A204.1 (cell line): ENCODE measurements around the gene SEMA4B.
"Not testable (repeated sequence)": the region's sequence is repeated elsewhere in the genome, so short reads cannot be mapped to it uniquely, and the experiment has no call there.

Experiments
- FAIRE-seq: peaks from 2 replicates; lab custom pipeline; 2012; peaks lifted over from hg19 to GRCh38; lab: Jason Lieb, UNC

The SEMA4B gene

DNA sequence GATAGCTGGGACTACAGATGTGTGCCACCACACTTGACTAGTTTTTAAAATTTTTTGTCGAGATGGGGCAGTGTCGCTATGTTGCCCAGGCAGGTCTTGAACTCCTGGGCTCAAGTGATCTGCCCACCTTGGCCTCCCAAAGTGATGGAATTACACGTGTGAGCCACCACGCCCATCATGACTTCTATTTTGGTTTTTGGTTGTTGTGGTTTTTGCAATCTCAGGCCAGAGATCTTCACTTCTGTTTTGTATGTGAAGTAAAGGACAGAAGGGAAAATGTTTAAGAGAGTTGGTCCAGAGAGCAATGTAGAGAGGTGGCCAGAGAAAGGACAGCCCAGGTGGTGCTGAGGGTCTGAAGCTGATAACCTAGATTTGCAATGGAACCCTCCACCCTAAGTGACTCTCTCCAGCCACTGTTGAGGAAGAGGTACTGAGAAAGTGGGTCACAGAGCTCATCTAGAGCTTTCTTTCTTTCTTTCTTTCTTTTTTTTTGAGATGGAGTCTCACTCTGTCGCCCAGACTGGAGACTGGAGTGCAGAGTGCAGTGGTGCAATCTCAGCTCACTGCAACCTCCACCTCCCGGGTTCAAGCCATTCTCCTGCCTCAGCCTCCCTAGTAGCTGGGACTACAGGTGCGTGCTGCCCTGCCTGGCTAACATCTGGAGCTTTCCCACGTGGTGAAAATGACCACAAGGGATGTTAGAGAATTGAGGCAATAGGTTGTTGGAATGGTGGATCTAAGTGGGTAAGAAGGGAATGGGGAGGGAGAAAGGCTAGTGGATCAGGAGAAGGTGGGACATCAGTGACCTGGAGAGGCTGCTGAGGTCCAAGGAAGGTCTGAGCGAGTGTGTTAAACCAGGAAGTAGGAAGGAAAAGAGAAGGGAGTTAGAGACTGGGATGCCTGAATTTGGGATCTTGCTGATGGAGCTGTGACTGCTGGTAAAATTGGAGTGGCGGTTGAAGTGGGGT is 22.4 kb upstream of the SEMA4B start:
- no peak for FAIRE-seq

DNA sequence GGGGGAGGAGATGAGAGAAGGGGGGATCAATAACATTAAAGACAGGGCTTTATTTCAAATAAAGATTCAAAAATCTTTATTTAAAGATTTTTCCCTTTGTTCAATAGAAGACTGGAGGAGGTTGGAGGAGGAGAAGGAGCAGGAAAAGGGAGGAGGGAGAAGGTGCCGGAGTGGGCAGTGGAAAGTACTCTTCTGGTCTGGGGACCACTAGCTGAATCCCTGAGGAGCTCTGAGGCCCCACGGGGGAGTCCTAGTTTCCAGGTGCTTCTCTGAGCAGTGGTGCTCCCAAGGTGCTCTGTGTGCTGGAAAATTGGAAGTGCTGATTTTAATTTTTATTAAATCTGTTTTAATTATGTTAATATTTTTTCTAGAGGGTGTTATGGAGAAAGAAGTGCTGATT is 19.4 kb upstream of the SEMA4B start:
- no peak for FAIRE-seq

DNA sequence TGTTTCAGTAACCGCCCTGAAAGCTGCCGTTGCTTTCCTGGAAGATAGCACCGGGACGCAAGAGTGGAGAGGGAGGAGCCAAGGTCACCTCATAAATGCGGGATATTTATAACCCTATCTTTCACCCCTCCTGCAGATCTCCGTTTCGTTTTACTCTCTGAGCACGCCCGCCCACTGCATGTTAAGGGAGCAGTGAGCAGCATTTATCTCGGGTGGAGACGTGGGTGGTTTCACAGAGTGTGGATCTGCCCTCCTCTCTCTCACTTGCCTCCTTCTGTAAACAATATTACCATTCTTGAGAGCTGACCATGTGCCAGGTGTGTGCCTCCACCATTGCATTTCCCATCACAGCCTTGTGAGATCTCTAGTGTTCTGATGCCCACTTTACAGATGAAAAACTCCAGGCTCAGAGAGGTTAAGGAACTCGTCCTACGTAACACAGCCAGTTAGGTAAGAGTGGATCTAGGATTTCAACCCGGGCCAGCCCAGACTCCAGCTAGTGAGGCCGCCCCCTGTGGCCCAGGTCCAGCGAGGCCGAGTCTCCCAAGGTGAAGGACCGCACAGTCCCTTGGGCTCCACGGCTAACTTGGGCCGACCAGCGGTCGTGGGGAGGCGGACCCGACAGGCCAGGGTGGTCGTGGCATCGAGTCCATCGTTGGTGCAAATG is 16.9 kb upstream of the SEMA4B start:
- FAIRE-seq = peak; percentile 53

DNA sequence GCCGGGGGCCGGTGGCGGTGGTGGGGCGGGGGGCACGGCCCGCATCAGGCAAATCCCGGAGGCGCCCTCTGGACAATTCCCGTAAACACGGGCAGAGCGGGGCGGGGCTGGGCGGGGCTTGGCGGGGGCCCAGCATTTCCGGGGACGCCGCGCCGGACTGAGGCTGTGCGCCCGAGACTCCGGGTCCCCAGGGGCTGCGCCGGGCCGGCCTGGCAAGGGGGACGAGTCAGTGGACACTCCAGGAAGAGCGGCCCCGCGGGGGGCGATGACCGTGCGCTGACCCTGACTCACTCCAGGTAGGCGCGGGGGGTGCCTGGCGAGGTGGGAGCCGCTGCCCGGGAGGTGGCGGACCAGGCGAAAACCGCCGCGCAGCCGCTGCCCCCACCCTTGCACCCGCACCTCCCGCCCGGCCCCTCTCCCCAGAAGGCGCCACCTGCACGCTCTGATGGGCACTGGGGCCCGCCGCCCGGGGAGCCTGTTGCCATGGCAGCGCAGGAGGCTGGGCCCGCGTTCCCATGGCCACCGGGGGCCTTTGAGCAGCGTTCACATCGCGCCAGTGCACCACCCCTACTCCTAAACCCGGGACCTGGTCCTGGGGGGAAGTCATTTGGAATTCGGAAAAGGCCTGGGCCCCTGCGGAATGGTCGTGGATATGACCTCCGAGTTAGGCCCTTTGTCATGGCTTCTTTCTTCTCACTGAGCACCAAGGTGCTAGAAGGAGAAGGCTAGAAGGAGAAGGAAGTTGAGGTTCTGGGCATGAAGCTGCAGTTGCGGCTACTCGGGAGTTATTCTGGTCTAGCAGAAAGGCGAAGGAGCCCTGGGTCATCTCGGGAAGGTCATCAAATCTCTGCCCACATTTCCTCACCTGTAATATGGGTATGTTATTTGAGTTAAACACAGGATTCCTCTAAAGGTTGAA is 16.1 kb upstream of the SEMA4B start:
- no peak for FAIRE-seq

DNA sequence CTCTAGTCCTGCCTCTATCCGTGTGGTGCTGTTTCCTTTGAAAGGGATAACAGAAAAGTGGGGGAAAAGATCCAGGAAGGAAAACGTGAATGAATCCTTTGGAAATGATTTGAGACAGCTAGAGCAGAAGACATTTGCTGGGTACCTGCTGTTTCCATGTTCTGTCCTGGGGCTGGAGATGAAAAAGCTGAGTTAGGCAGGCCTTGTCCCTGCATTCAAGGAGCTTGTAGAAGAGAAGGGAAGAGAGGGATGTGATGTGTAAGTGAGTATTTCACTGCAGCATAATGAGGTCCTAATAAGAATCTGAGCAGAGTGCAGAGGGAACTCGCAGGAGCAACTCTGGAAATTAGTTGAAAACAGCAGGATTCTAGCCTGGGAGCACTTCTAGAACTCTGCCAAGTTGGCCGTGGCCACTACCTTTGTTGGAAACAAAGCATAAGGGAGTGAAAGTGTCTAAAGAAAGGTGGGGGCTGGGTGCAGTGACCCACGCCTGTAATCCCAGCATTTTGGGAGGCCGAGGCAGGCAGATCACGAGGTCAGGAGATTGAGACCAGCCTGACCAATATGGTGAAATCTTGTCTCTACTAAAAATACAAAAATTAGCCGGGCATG is 13.8 kb upstream of the SEMA4B start:
- no peak for FAIRE-seq

DNA sequence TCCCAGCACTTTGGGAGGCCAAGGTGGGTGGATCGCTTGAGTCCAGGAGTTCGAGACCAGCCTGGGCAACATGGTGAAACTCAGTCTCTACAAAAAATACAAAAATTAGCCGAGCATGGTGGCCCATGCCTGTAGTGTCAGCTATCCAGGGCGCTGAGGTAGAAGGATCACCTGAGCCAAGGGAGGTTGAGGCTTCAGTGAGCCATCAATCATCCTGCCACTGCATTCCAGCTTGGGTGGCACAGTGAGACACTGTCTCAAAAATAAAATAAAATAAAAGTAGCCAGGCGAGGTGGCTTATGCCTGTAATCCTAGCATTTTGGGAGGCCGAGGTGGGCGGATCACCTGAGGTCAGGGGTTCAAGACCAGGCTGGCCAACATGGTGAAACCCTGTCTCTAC is 13.1 kb upstream of the SEMA4B start:
- FAIRE-seq = not testable (repeated sequence)

DNA sequence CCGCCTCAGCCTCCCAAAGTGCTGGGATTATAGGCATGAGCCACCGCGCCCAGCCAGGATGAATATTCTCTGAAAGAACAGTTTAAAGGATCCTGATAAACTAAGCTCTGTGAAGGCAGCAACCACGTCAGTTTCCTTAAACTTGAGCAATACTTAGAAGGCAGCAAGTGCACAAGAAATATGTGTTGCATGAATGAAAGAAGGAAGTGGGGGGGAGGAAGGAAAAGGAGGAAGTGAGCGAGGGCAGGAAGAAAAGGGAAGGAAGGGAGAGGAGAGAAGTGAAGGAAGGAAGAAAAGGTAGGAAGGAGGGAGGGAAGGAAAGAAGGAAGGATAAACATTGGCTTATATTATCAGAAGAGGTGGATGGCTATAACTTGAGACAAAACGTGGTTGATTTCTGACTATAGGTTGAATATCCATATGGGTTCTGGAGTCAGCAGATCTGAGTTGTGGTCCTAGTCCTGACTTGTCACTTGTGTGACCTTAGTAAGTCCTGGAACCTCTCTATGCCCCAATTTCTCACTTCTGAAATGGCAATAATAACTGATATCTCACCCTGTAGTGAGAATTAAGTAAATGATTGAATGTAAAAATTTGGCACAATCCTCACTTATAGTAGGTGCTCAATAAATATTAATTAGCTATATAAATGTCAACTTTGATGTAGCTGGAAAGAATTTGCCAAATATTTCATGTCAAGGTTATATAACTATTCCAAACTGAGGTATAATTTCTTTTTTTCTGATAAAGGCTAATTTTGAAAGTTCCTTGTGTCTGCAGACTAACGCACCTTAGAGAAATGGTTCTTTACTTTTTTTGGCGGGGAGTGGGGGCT is 12.0 kb upstream of the SEMA4B start:
- FAIRE-seq = no peak

DNA sequence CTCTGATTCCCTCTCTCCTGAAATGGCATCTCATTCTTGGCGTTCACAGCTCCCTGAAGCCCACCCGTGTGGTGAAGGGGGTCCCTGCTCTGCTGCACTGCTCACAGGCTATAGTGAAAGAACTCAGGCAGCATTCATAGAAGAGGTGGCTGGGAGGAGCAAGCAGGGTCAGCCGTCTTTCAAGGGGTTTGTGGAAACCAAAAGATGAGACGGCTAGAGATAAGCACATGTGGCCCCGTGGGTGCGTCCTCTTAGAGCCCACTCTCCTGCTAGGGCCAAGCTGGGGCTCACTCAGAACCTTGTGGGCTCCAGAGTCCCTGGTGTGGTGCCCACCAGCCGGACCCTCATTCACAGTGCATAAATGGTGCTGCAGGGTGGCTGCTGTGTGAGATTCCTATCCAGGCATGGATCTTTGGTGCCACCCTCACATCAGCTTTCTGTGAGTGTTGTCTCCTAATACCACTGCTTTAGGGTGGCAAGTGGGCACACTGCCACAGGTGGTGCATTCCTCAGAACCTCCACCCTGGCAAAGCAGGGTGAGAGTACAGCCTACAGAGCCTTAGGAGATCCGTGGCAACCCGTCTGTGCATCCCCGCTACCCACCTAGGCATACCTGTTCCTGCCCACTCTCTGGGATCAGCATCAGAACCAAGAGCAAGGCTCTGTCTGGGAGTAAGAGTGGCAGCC is 11.2 kb upstream of the SEMA4B start:
- FAIRE-seq = no peak

DNA sequence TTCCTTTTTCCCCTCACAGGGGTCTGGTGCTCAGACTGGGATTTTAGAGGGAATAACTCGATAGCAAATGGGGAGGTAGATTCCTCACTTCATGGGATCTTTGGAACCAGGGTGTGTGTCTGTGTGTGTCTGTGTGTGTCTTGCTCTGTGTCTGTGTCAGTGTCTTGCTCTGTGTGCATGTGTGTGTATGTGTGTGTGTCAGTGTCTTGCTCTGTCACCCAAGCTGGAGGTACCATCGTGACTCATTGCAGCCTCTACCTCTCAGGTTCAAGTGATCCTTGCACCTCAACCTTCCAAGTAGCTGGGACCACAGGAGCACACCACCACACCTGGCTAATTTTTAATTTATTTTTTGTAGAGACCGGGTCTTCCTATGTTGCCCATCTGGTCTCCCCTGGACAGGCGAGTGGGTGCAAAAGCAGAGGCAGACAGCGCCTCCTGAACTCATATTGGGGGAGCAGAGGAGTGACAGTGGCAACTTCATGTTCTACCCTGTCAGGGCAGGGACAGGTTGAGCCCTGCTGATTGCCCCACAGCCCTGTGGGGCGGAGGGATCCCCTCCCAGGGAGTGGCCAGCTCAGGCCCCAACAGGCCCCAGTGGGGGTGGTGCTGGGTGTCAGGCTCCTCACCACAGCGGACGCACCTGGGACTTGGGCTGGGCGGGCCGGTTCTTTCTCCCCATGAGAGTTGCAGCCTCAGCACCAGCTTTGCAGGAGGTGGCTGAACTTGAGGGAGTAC is 10.4 kb upstream of the SEMA4B start:
- FAIRE-seq = no peak

DNA sequence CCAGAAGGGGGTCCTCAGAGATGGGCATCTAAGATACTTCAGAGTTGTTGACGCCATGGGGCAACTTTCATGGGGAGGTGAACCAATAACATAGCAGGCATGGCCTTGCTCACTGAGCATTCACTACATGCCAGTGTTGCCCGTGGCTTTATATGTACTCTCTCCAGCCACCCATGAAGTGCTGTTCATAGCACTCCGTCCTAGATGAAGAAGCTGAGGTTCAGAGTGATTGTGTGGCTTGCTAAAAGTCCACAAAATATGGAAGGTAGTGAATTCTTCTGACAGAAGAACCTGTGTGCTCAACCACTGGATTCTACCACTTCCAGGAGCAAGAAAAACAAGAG is 9.8 kb upstream of the SEMA4B start:
- no peak for FAIRE-seq

DNA sequence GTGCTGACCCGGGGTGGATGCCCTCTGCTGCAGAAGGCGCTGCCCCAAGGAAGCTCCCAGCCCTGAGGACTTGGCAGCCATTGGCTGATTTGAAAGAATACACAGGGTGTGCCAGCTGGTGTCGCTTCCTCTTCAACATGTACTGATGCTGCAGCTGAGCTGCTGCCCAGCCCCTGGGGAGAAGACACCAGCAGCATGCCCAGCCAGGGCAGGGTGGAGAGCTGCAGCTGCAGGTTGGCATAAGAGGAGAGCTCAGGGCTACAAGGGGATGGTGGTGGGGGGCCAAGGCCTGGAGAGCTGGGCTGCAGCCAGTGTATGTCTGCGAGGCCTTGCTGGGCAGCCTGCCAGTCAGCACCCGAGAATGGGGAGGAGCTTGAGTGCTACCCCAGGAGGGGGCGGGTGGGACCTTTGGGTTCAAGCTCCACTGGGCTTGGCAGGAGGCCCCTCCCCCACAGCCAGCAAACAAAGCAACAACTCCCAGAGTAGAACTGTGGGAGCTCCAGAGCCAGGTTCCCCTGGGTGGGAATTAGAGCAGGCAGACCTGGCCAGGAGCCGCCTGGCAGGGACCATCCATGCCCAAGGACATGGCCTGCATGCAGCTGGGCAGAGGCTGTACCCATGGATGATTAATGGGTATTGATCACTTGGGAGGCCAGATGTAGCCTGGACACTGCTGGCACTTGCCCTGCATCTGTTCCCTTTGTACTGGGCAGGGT is 9.2 kb upstream of the SEMA4B start:
- FAIRE-seq = no peak

DNA sequence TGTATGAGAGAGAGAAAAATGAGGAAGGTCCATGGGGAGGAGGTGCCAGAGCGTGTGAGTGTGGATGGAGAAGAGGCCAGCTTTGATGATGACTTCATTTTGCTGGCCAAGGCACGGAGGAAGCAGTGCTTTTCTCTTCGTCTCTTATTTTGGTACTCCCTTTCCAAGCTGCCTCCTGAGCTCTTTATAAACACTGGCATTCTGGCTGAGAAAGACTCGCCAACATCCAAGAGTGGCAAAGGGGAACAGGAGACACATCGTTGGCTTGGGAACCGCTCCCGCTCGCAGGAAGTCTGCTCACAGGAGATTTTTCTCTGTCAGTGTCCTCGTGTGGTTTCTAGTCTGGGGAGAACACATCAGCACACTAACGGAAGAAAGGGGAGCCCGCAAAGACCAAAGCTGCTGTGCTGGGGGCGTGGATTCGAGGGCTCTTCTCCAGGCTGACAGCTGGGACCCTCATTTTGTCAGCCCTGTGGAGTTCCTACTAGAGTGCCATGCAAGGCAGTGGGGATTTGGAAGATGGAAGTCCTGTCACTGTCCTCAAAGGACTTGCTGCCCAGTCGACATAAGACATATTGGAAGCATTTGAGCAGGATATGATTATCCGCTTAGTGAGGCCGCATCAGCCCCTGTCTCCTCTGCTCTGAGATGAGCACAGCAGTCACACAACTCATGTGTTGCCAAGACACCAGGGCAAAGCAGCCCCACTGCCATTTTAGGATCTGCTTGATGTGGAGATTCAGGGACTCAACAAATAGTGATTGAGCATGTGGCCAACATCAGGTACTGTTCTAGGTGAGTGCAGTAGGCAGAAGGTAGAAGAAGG is 8.0 kb upstream of the SEMA4B start:
- no peak for FAIRE-seq

DNA sequence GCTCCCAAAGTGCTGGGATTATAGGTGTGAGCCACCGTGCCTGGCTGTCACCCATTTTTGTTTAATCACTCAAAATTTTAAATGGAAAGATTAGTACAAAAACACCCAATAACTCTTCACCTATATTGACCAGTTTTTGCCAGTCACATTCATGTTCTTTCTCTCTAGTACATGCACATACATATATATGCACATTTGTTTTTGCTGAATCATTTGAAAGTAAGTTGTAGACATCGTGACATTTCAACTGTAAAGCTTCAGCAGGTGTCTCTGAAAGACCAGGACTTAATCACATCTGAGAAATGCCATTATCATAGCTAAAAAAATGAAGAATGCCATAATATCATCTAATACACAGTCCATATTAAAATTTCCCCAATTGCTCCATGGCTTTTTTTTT is 6.5 kb upstream of the SEMA4B start:
- FAIRE-seq = no peak

DNA sequence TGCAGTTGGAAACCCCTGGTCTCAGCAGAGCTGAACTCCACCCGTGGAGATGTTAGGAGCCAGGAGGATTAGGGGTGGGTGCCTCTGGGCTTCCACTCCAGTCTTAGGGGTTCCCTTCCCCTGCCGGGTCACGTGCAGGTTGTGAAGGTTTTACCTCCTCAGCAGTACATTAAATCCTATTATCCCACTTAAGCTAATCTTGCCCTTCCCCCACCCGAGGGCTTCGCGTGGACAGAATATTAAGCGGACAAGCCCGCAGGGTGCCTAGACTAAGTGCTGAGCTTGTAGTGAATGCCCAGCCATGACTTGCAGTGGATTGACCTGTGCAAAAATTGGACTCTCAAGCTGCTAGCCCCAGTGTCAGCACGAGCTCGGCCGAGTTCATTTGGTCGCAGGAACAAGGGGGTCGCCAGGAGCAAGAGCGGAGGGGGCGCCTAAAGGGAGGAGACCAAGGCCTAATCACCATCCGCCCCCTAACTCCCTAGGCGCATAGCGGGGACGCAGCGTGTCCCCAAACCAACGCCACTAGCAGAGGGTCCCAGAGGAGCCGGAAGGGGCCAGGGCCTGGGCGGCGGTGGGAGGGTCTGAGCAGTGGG is 498 bp upstream of the SEMA4B start:
- FAIRE-seq = no peak

DNA sequence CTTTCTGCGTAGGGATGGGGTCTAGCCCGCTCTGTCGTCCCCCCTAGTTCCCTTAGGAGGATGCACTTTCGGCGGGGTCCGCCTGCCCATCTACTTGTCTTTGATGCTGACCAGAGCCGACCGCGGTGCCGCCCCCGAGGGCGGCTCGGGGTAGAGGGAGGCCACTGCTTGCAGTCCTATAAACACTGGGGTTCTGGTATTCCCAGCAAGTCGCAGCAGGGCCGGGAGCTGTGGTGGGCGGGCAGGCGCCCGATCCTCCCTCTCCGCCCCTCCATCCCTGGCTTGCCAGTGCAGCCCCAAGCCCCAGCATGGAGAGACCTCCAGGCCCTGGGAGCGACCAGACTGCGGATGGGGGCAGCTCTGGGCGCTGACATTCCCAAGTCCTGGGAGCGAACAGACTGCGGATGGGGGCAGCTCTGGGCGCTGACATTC is 830 bp downstream of the SEMA4B start:
- FAIRE-seq = no peak

DNA sequence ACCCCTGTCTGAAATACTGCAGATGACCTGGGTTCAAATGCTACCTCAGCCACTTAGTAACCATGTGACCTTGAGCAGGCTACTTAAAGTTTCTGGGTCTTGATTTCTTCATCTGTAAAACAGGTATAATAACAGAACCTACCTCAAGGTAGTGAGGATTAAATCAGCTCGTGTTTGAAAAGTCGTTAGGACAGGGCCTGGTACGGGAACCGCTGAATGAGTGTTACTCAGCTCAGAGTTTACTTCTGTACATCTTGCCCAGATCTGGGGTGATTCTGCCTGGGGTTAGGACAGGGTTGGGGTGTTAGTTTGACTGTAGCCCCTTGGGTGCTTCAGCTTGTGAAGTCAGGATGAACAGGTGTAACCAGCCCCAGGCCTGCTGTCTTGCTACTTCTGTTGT is 1.8 kb downstream of the SEMA4B start:
- FAIRE-seq = no peak

DNA sequence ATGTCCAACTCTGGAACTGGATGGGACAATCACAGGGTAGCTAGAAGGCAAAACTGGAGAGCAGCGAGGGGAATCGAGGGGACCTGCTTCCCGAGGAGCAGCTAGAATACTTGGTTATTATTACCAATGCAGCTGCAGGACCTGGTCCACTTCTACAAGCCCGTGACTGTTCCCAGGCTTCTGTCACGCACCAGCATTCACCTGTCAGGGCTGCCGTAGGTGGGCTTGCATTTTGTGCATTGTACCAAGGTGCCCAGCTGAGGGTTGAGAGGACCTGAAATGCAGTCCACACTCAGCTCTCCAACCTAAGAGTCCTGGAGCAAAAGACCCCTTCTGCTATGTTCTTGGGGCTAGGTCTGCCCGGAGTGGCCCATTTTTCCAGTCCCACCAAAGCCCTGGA is 2.3 kb downstream of the SEMA4B start:
- no peak for FAIRE-seq

DNA sequence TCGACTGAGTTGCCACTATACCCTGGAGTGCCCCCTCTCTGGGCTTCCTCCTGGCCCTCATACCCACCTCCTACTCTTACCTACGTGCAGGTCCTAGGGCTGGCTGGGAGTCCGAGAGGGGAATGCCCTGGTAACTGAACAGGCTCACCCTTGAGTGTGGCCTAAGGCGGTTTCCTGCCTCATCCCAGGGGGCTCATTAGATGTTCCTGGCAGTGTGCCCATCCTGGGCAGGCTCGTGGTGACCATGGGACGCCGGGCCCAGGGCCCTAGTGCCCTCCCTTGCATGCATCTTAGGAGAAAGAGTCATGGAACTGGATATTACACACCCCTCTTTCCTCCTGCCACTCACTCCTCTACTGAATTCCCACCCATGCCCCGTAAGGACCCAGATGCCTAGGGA is 2.8 kb downstream of the SEMA4B start:
- FAIRE-seq = no peak
